WTC11 (cell line): ENCODE measurements around the gene PHLDA3. TPM values are rescaled to one million over a fixed set of nuclear protein-coding genes. Genes with fewer than 3 reads are reported as not detected.
A peak's percentile ranks its signal among the peaks of the same experiment; 100 is the strongest.

Experiments
- ATAC-seq: fragments of 200-7000 bp; cut with Tn5 transposase; 2 replicates; pipeline ENCODE4 v1.10.0; 2021; ENCODE audit warnings: mild to moderate bottlenecking, moderate library complexity
- CTCF ChIA-PET: fragments of 300-600 bp; sonication (Branson Sonifier 250); formaldehyde crosslinking; loops from one replicate; lab custom pipeline; 2021; ENCODE audit warnings: antibody characterized with exemption; lab: Charles Lee
- POLR2A ChIA-PET: fragments of 350-600 bp; sonication (Branson Sonifier 250); formaldehyde crosslinking; loops from one replicate; lab custom pipeline; 2021; ENCODE audit warnings: antibody characterized with exemption; lab: Charles Lee
- DNase-seq: peaks from one replicate; pipeline ENCODE4 v3.0.0; 2021; ENCODE audit warnings: low spot score
- H3K27ac Mint-ChIP-seq: 2 replicates; pipeline ENCODE4 v1.8.0; 2021; ENCODE audit warnings: mixed read lengths
- H3K27me3 Mint-ChIP-seq: 2 replicates; pipeline ENCODE4 v1.8.0; 2021; ENCODE audit warnings: low read depth, mild to moderate bottlenecking, moderate library complexity, mixed read lengths
- H3K36me3 Mint-ChIP-seq: 2 replicates; pipeline ENCODE4 v1.8.0; 2021; ENCODE audit warnings: mixed read lengths
- H3K4me1 Mint-ChIP-seq: 2 replicates; pipeline ENCODE4 v1.8.0; 2022; ENCODE audit warnings: mixed read lengths
- H3K4me3 Mint-ChIP-seq: 2 replicates; pipeline ENCODE4 v1.8.0; 2021; ENCODE audit warnings: mild to moderate bottlenecking, moderate library complexity, mixed read lengths
- H3K9me3 Mint-ChIP-seq: 2 replicates; pipeline ENCODE4 v1.8.0; 2021; ENCODE audit warnings: mixed read lengths
- ATF1 ChIP-seq: sonication (generic); formaldehyde crosslinking; IDR thresholded peaks from 2 replicates; pipeline ENCODE4 v1.8.1; 2023; ENCODE audit warnings: mild to moderate bottlenecking, moderate library complexity, missing genetic modification reagents
- GRHL2 ChIP-seq: fragments of 250-450 bp; sonication (Bioruptor Pico); IDR thresholded peaks from 2 replicates; pipeline ENCODE4 v1.8.0; 2022; ENCODE audit warnings: mild to moderate bottlenecking, moderate library complexity; ENCODE audit not compliant: insufficient replicate concordance, severe bottlenecking
- KAT7 ChIP-seq: sonication (generic); formaldehyde crosslinking; IDR thresholded peaks from 2 replicates; pipeline ENCODE4 v1.8.1; 2023; ENCODE audit warnings: missing genetic modification reagents, mild to moderate bottlenecking, borderline replicate concordance
- MAX ChIP-seq: sonication (generic); formaldehyde crosslinking; IDR thresholded peaks from 2 replicates; pipeline ENCODE4 v1.8.0; 2022; ENCODE audit warnings: mild to moderate bottlenecking, missing genetic modification reagents
- MXD4 ChIP-seq: fragments of 250-450 bp; sonication (Bioruptor Pico); IDR thresholded peaks from 2 replicates; pipeline ENCODE4 v1.8.0; 2021; ENCODE audit warnings: mild to moderate bottlenecking, moderate library complexity, borderline replicate concordance
- SMAD4 ChIP-seq: sonication (generic); formaldehyde crosslinking; IDR thresholded peaks from 2 replicates; pipeline ENCODE4 v1.8.0; 2022; ENCODE audit warnings: mild to moderate bottlenecking, missing genetic modification reagents
- SP1 ChIP-seq: sonication (generic); formaldehyde crosslinking; conservative IDR thresholded peaks from 2 replicates; pipeline ENCODE4 v1.8.1; 2022; ENCODE audit warnings: missing genetic modification reagents
- TP53 ChIP-seq: sonication (generic); formaldehyde crosslinking; IDR thresholded peaks from 2 replicates; pipeline ENCODE4 v1.8.1; 2023; ENCODE audit warnings: mild to moderate bottlenecking, missing genetic modification reagents
- ZNF281 ChIP-seq: sonication (generic); formaldehyde crosslinking; IDR thresholded peaks from 2 replicates; pipeline ENCODE4 v1.8.0; 2023; ENCODE audit warnings: mild to moderate bottlenecking, missing genetic modification reagents
- ZNF317 ChIP-seq: sonication (generic); formaldehyde crosslinking; IDR thresholded peaks from 2 replicates; pipeline ENCODE4 v1.8.1; 2023; ENCODE audit warnings: low read depth, mild to moderate bottlenecking, moderate library complexity, missing genetic modification reagents, borderline replicate concordance
- ZNF423 ChIP-seq: fragments of 250-450 bp; sonication (Bioruptor Pico); IDR thresholded peaks from 2 replicates; pipeline ENCODE4 v2.1.2; 2022; ENCODE audit warnings: mild to moderate bottlenecking, moderate library complexity
- ZNF425 ChIP-seq: fragments of 250-450 bp; sonication (Bioruptor Pico); conservative IDR thresholded peaks from 2 replicates; pipeline ENCODE4 v1.9.0; 2021; ENCODE audit warnings: mild to moderate bottlenecking
- total RNA-seq: library from RNA; stranded (reverse); gene quantifications from 3 replicates; pipeline ENCODE4 v1.2.3, GENCODE V29; 2021
- TF ChIP-seq, protein P1 (sequence below): sonication (generic); formaldehyde crosslinking; conservative IDR thresholded peaks from 2 replicates; pipeline ENCODE4 v1.8.1; 2023; ENCODE audit warnings: mild to moderate bottlenecking, low read depth, missing genetic modification reagents, moderate library complexity
- TF ChIP-seq, protein P2 (sequence below): sonication (generic); formaldehyde crosslinking; IDR thresholded peaks from 2 replicates; pipeline ENCODE4 v1.8.0; 2023; ENCODE audit warnings: missing genetic modification reagents
- TF ChIP-seq, protein P3 (sequence below): sonication (generic); formaldehyde crosslinking; IDR thresholded peaks from 2 replicates; pipeline ENCODE4 v1.8.1; 2023; ENCODE audit warnings: mild to moderate bottlenecking, missing genetic modification reagents, moderate library complexity
- TF ChIP-seq, protein P4 (sequence below): sonication (generic); formaldehyde crosslinking; IDR thresholded peaks from 2 replicates; pipeline ENCODE4 v1.8.0; 2022; ENCODE audit warnings: missing genetic modification reagents
- TF ChIP-seq, protein P5 (sequence below): fragments of 250-450 bp; sonication (Bioruptor Pico); IDR thresholded peaks from 2 replicates; pipeline ENCODE4 v1.9.0; 2021; ENCODE audit warnings: mild to moderate bottlenecking

Gene PHLDA3
- total RNA-seq, 1 experiment from 2014 or later: 95.1 TPM

GRCh38 chr1:201470581-201470980 is 1.6 kb upstream of the PHLDA3 start (continued):
- TF ChIP-seq, protein P1, sequence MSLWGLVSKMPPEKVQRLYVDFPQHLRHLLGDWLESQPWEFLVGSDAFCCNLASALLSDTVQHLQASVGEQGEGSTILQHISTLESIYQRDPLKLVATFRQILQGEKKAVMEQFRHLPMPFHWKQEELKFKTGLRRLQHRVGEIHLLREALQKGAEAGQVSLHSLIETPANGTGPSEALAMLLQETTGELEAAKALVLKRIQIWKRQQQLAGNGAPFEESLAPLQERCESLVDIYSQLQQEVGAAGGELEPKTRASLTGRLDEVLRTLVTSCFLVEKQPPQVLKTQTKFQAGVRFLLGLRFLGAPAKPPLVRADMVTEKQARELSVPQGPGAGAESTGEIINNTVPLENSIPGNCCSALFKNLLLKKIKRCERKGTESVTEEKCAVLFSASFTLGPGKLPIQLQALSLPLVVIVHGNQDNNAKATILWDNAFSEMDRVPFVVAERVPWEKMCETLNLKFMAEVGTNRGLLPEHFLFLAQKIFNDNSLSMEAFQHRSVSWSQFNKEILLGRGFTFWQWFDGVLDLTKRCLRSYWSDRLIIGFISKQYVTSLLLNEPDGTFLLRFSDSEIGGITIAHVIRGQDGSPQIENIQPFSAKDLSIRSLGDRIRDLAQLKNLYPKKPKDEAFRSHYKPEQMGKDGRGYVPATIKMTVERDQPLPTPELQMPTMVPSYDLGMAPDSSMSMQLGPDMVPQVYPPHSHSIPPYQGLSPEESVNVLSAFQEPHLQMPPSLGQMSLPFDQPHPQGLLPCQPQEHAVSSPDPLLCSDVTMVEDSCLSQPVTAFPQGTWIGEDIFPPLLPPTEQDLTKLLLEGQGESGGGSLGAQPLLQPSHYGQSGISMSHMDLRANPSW (CRISPR knock-in tag): no peak
- TF ChIP-seq MAX (no peak), ZNF281 (CRISPR knock-in tag) (no peak), SMAD4 (CRISPR knock-in tag) (no peak)
- TF ChIP-seq, protein P2, sequence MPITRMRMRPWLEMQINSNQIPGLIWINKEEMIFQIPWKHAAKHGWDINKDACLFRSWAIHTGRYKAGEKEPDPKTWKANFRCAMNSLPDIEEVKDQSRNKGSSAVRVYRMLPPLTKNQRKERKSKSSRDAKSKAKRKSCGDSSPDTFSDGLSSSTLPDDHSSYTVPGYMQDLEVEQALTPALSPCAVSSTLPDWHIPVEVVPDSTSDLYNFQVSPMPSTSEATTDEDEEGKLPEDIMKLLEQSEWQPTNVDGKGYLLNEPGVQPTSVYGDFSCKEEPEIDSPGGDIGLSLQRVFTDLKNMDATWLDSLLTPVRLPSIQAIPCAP: no peak

- DNase-seq (peak; percentile 25), ATAC-seq (peak; percentile 16)
- Mint-ChIP-seq H3K27ac (no peak overlapping the region; the same call in 1 of the 2 replicates), H3K4me3 (peak overlapping the region; percentile 75), H3K9me3 (no peaks in the 10 kb centered on the region), H3K36me3 (peaks cover 19% of the 10 kb centered on the region), H3K4me1 (peaks cover 27% of the 10 kb centered on the region), H3K27me3 (peaks cover 40% of the 10 kb centered on the region)
- POLR2A ChIA-PET: interaction anchor here (1.0 to 2.3 kb wide), 4 partner anchors 11 to 581 kb away, joined by 3 to 17 read pairs (median 8); no protein-coding TSS in a partner anchor
- TF ChIP-seq ATF1 (CRISPR knock-in tag) (no peak), ZNF317 (no peak), KAT7 (CRISPR knock-in tag) (0 out of 2 replicates have a peak, but pooled peaks have one; percentile 4), ZNF423 (CRISPR knock-in tag) (no peak), SP1 (CRISPR knock-in tag) (no peak), TP53 (CRISPR knock-in tag) (no peak), MXD4 (no peak), GRHL2 (CRISPR knock-in tag) (no peak), ZNF425 (CRISPR knock-in tag) (no peak)
- TF ChIP-seq, protein P3, sequence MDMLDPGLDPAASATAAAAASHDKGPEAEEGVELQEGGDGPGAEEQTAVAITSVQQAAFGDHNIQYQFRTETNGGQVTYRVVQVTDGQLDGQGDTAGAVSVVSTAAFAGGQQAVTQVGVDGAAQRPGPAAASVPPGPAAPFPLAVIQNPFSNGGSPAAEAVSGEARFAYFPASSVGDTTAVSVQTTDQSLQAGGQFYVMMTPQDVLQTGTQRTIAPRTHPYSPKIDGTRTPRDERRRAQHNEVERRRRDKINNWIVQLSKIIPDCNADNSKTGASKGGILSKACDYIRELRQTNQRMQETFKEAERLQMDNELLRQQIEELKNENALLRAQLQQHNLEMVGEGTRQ (CRISPR knock-in tag): no peak
- TF ChIP-seq, protein P4, sequence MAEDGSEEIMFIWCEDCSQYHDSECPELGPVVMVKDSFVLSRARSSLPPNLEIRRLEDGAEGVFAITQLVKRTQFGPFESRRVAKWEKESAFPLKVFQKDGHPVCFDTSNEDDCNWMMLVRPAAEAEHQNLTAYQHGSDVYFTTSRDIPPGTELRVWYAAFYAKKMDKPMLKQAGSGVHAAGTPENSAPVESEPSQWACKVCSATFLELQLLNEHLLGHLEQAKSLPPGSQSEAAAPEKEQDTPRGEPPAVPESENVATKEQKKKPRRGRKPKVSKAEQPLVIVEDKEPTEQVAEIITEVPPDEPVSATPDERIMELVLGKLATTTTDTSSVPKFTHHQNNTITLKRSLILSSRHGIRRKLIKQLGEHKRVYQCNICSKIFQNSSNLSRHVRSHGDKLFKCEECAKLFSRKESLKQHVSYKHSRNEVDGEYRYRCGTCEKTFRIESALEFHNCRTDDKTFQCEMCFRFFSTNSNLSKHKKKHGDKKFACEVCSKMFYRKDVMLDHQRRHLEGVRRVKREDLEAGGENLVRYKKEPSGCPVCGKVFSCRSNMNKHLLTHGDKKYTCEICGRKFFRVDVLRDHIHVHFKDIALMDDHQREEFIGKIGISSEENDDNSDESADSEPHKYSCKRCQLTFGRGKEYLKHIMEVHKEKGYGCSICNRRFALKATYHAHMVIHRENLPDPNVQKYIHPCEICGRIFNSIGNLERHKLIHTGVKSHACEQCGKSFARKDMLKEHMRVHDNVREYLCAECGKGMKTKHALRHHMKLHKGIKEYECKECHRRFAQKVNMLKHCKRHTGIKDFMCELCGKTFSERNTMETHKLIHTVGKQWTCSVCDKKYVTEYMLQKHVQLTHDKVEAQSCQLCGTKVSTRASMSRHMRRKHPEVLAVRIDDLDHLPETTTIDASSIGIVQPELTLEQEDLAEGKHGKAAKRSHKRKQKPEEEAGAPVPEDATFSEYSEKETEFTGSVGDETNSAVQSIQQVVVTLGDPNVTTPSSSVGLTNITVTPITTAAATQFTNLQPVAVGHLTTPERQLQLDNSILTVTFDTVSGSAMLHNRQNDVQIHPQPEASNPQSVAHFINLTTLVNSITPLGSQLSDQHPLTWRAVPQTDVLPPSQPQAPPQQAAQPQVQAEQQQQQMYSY (CRISPR knock-in tag): peak; percentile 91
- TF ChIP-seq, protein P5, sequence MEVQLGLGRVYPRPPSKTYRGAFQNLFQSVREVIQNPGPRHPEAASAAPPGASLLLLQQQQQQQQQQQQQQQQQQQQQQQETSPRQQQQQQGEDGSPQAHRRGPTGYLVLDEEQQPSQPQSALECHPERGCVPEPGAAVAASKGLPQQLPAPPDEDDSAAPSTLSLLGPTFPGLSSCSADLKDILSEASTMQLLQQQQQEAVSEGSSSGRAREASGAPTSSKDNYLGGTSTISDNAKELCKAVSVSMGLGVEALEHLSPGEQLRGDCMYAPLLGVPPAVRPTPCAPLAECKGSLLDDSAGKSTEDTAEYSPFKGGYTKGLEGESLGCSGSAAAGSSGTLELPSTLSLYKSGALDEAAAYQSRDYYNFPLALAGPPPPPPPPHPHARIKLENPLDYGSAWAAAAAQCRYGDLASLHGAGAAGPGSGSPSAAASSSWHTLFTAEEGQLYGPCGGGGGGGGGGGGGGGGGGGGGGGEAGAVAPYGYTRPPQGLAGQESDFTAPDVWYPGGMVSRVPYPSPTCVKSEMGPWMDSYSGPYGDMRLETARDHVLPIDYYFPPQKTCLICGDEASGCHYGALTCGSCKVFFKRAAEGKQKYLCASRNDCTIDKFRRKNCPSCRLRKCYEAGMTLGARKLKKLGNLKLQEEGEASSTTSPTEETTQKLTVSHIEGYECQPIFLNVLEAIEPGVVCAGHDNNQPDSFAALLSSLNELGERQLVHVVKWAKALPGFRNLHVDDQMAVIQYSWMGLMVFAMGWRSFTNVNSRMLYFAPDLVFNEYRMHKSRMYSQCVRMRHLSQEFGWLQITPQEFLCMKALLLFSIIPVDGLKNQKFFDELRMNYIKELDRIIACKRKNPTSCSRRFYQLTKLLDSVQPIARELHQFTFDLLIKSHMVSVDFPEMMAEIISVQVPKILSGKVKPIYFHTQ (CRISPR knock-in tag): no peak
- CTCF ChIA-PET: interaction anchor here (0.6 to 2.7 kb wide), 20 partner anchors 11 to 240 kb away, joined by 3 to 73 read pairs (median 4); no protein-coding TSS in a partner anchor
These were observed 672 bp upstream of the PHLDA3 start for GRCh38 chr1:201469645-201470074.
